K562 (cell line): ENCODE measurements around the gene DNAH17. TPM values are rescaled to one million over a fixed set of nuclear protein-coding genes. Genes with fewer than 3 reads are reported as not detected.

Experiments used
- ATAC-seq: fragments of 200-7000 bp; cut with Tn5 transposase; 3 replicates; pipeline ENCODE4 v1.9.1; 2020; ENCODE audit warnings: moderate library complexity
- BruUV-seq: library from RNA; stranded (reverse); fragments of 400-500 nt; replicated peaks from 2 replicates; lab custom pipeline; 2021; lab: Mats Ljungman, UMichigan
- CTCF ChIA-PET: fragments of 300-600 bp; formaldehyde crosslinking; extraction: SDS; loops from one replicate; lab custom pipeline; 2021; ENCODE audit warnings: low intra/inter-chr PET ratio; lab: Yijun Ruan, JAX
- POLR2A ChIA-PET: fragments of 300-600, 350-650 bp; sonication (Branson Sonifier 250); formaldehyde crosslinking; extraction: SDS; loops from one replicate; lab custom pipeline; 2021; ENCODE audit warnings: antibody characterized with exemption, inconsistent platforms; lab: Yijun Ruan, JAX
- DNase-seq, 4 experiments: peaks; one replicate each; pipeline versions ENCODE4 v3.0.0 to v3.0.0-alpha.2; 2011 to 2018; ENCODE audit warnings: low spot score in 3 of 4, mixed read lengths in 3 of 4; ENCODE audit errors: extremely low read depth in 1 of 4
- FAIRE-seq: peaks from 2 replicates; lab custom pipeline; 2011; peaks lifted over from hg19 to GRCh38; lab: Jason Lieb, UNC
- H2AFZ ChIP-seq: 2 replicates; pipeline ENCODE4 v1.6.0; 2011; ENCODE audit warnings: low read depth, low read length, control low read depth, inconsistent platforms
- H3K27ac ChIP-seq: fragments of 200-600 bp; 3 replicates; pipeline ENCODE4 v1.8.0; 2011; ENCODE audit warnings: low read depth, mild to moderate bottlenecking, control low read depth, inconsistent platforms, low read length, moderate library complexity, mixed read lengths; ENCODE audit errors: extremely low read depth
- H3K27me3 ChIP-seq, 2 experiments: fragments of 300-600 bp in 1 of 2; 2 replicates in 1 of 2; 3 replicates in 1 of 2; pipeline versions ENCODE4 v1.6.0 to v1.8.0; 2011; ENCODE audit warnings: inconsistent platforms in 2 of 2, low read length in 2 of 2, mild to moderate bottlenecking in 1 of 2, mixed read lengths in 1 of 2, moderate library complexity in 1 of 2; ENCODE audit not compliant: control insufficient read depth in 2 of 2, insufficient read depth in 2 of 2
- H3K36me3 ChIP-seq: fragments of 300-600 bp; 3 replicates; pipeline ENCODE4 v1.8.0; 2011; ENCODE audit warnings: mild to moderate bottlenecking, low read length, inconsistent platforms; ENCODE audit not compliant: control insufficient read depth, insufficient read depth
- H3K4me1 ChIP-seq, 2 experiments: fragments of 200-600 bp in 1 of 2; replicated peaks in 1 of 2; 2 replicates in 1 of 2; 3 replicates in 1 of 2; pipeline versions ENCODE4 v1.5.1 to v1.8.0; 2011; ENCODE audit warnings: inconsistent platforms in 2 of 2, low read length in 2 of 2, mild to moderate bottlenecking in 1 of 2, mixed read lengths in 1 of 2, moderate library complexity in 1 of 2; ENCODE audit not compliant: control insufficient read depth in 2 of 2, insufficient read depth in 2 of 2
- H3K4me2 ChIP-seq: 2 replicates; pipeline ENCODE4 v1.6.1; 2011; ENCODE audit warnings: low read length, control low read depth, inconsistent platforms, mixed read lengths; ENCODE audit not compliant: insufficient read depth
- H3K4me3 ChIP-seq: fragments of 200-600 bp; sonication (generic), shearing (Covaris generic); 2 replicates; pipeline ENCODE4 v1.5.1; 2016; ENCODE audit warnings: control low read depth, inconsistent platforms
- H3K79me2 ChIP-seq: fragments of 200-600 bp; 3 replicates; pipeline ENCODE4 v1.8.0; 2011; ENCODE audit warnings: low read length, inconsistent platforms; ENCODE audit not compliant: control insufficient read depth, insufficient read depth
- H3K9ac ChIP-seq, 2 experiments: 2 replicates each; pipeline versions ENCODE4 v1.6.0 to v1.6.1; 2011; ENCODE audit warnings: low read depth in 2 of 2, low read length in 2 of 2, control low read depth in 1 of 2, inconsistent platforms in 1 of 2, mild to moderate bottlenecking in 1 of 2, mixed read lengths in 1 of 2; ENCODE audit not compliant: insufficient read depth in 1 of 2
- H3K9me1 ChIP-seq: one replicate; pipeline ENCODE4 v1.6.0; 2011; ENCODE audit warnings: inconsistent platforms, mild to moderate bottlenecking, low read length, moderate library complexity; ENCODE audit not compliant: control insufficient read depth, insufficient read depth
- H3K9me3 ChIP-seq: replicated peaks from 2 replicates; pipeline ENCODE4 v1.5.1; 2011; ENCODE audit warnings: low read depth, low read length, inconsistent platforms; ENCODE audit not compliant: control insufficient read depth, insufficient read depth
- H4K20me1 ChIP-seq: replicated peaks from 2 replicates; pipeline ENCODE4 v1.6.1; 2011; ENCODE audit warnings: low read length, inconsistent platforms, mixed read lengths; ENCODE audit not compliant: control insufficient read depth, insufficient read depth
- ADNP ChIP-seq: fragments of 200-800 bp; sonication (Bioruptor generic); IDR thresholded peaks from 2 replicates; pipeline ENCODE4 v1.6.1; 2016; ENCODE audit warnings: missing genetic modification characterization, missing compliant biosample characterization
- E2F6 ChIP-seq, 2 experiments: IDR thresholded peaks; 2 replicates each; pipeline ENCODE4 v1.6.1; 2011; ENCODE audit warnings: borderline replicate concordance in 1 of 2, control low read depth in 1 of 2, low read depth in 1 of 2, low read length in 1 of 2, mild to moderate bottlenecking in 1 of 2, mixed read lengths in 1 of 2, moderate library complexity in 1 of 2; ENCODE audit not compliant: insufficient read depth in 1 of 2, insufficient read length in 1 of 2, poor library complexity in 1 of 2, severe bottlenecking in 1 of 2; ENCODE audit errors: extremely low read depth in 1 of 2
- HNRNPL ChIP-seq: fragments of 200-400 bp; formaldehyde crosslinking; IDR thresholded peaks from 2 replicates; pipeline ENCODE4 v1.6.1; 2017; ENCODE audit warnings: low read depth, mild to moderate bottlenecking, low read length
- NCOA2 ChIP-seq, 2 experiments: fragments of 450-650 bp; IDR thresholded peaks; 2 replicates each; pipeline ENCODE4 v1.6.1; 2018; ENCODE audit warnings: mild to moderate bottlenecking in 2 of 2, moderate library complexity in 1 of 2; ENCODE audit not compliant: partially characterized antibody in 2 of 2
- RNF2 ChIP-seq: sonication (generic); IDR thresholded peaks from 2 replicates; pipeline ENCODE4 v1.6.1; 2016
- SETDB1 ChIP-seq: IDR thresholded peaks from one replicate; pipeline ENCODE4 v1.6.1; 2012; ENCODE audit warnings: low read length, control low read depth, inconsistent platforms
- SMARCA4 ChIP-seq: fragments of 450-650 bp; IDR thresholded peaks from 2 replicates; pipeline ENCODE4 v1.6.1; 2016
- TARDBP ChIP-seq: fragments of 450-650 bp; IDR thresholded peaks from 2 replicates; pipeline ENCODE4 v1.6.1; 2016
- ZNF740 ChIP-seq, 3 experiments: fragments of 200-800 bp in 1 of 3; sonication (Bioruptor generic) in 1 of 3; sonication (generic) in 1 of 3; formaldehyde crosslinking in 1 of 3; IDR thresholded peaks; 2 replicates each; pipeline versions ENCODE4 v1.6.1 to v1.8.0; 2016 to 2022; ENCODE audit warnings: mild to moderate bottlenecking in 2 of 3, missing compliant biosample characterization in 2 of 3, missing genetic modification characterization in 2 of 3, missing genetic modification reagents in 1 of 3
- WGBS: fragments of 100-300 bp; shearing (Covaris generic); methylation state at CpG from one replicate; pipeline ENCODE4 v1.1.6; 2016; ENCODE audit warnings: low coverage, mixed read lengths; ENCODE audit not compliant: insufficient coverage; ENCODE audit errors: missing lambda C conversion rate; 5-methylcytosine and 5-hydroxymethylcytosine counted together
- in situ Hi-C: fragments of 300-500 bp; cut with MboI; formaldehyde crosslinking; loops from 4 replicates; pipeline ENCODE4 v1.15.0; 2018; ENCODE audit warnings: inconsistent platforms, mixed read lengths
- intact Hi-C: fragments of 100-400 bp; cut with micrococcal nuclease; formaldehyde crosslinking; loops from 2 replicates; pipeline ENCODE4 v1.14.2; 2022
- polyA plus RNA-seq, 8 experiments: library from polyadenylated mRNA; depleted of rRNA in 4 of 8; stranded (reverse) in 5 of 8; unstranded in 3 of 8; fragments of >200 nt; fragmentation: Nextera tagmentation in 2 of 8; fragmentation: Illumina TruSeq in 1 of 8; extraction: Ambion mirVana in 2 of 8; extraction: Trizol in 1 of 8; gene quantifications; 2 replicates each; pipeline versions ENCODE4 v1.2.1 to v1.2.3, GENCODE V29; 2011 to 2014; ENCODE audit warnings: inconsistent platforms in 1 of 8, missing spikeins in 1 of 8
- total RNA-seq, 7 experiments: library from RNA; depleted of rRNA in 6 of 7; stranded (reverse); fragments of >200 nt in 6 of 7; fragmentation: Illumina TruSeq in 2 of 7; extraction: Trizol in 2 of 7; gene quantifications; 2 replicates each; pipeline versions ENCODE4 v1.2.1 to v1.2.3, GENCODE V29; 2011 to 2021; ENCODE audit warnings: low replicate concordance in 1 of 7

The DNAH17 gene
- total and polyA plus RNA-seq, 9 of the 15 experiments (the other 6 are each of a cell fraction or from before 2014, with no cell fraction given) = under 0.01 to 0.06 (median 0.03) TPM; not detected in 5

- H3K27ac ChIP-seq = no peak overlapping the region
- FAIRE-seq (no peak), DNase-seq (no peak), ATAC-seq (no peak)
- H3K9me1 ChIP-seq = no peaks in the 10 kb centered on the region
- no peaks in the 10 kb centered on the region for H3K36me3 ChIP-seq
- WGBS = 18% methylated on average over 12 of the region's 13 CpGs
- no peak overlapping the region for H3K4me3 ChIP-seq
- in situ Hi-C loops = no loop called here
- H3K27me3 ChIP-seq = peaks cover 27 to 58% of the 10 kb centered on the region in 2 experiments; a peak in 4 of 5 replicates
- H2AFZ ChIP-seq = no peak overlapping the region
- intact Hi-C loops = no loop called here
- H3K9me3 ChIP-seq = no peaks in the 10 kb centered on the region
- peaks cover 0 to 4% of the 10 kb centered on the region in 2 experiments; a peak in 3 of 5 replicates for H3K4me1 ChIP-seq
- no peak overlapping the region for H3K4me2 ChIP-seq
- no TSS peak for BruUV-seq
- TF ChIP-seq RNF2 (no peak), SETDB1 (no peak), E2F6 (IDR thresholded peaks at IDR 0.05; ENCODE audit: borderline replicate concordance in 1 of 2, extremely low read depth in 1 of 2, insufficient read depth in 1 of 2, insufficient read length in 1 of 2, low read depth in 1 of 2, low read length in 1 of 2, poor library complexity in 1 of 2, severe bottlenecking in 1 of 2) (no peak), TARDBP (no peak), NCOA2 (IDR thresholded peaks at IDR 0.05; ENCODE audit: partially characterized antibody in 2 of 2) (no peak), ADNP (no peak), SMARCA4 (no peak), HNRNPL (no peak), ZNF740 (CRISPR knock-in tag; IDR thresholded peaks at IDR 0.05) (no peak), ZNF740 (tag; IDR thresholded peaks at IDR 0.05) (no peak)
- no peaks in the 10 kb centered on the region; the same call in 1 of the 2 replicates for H4K20me1 ChIP-seq
- ChIA-PET POLR2A (no interaction called here), CTCF (interaction anchor here (0.7 kb wide), 1 partner anchor 8 kb away, joined by 4 read pairs; no protein-coding TSS in a partner anchor)
- H3K79me2 ChIP-seq = no peaks in the 10 kb centered on the region
- no peak overlapping the region for H3K9ac ChIP-seq
These were observed 12.7 kb upstream of the DNAH17 start for GRCh38 chr17:78589885-78590284.
